Measurements from ENCODE around the gene CDH12.

DNA sequence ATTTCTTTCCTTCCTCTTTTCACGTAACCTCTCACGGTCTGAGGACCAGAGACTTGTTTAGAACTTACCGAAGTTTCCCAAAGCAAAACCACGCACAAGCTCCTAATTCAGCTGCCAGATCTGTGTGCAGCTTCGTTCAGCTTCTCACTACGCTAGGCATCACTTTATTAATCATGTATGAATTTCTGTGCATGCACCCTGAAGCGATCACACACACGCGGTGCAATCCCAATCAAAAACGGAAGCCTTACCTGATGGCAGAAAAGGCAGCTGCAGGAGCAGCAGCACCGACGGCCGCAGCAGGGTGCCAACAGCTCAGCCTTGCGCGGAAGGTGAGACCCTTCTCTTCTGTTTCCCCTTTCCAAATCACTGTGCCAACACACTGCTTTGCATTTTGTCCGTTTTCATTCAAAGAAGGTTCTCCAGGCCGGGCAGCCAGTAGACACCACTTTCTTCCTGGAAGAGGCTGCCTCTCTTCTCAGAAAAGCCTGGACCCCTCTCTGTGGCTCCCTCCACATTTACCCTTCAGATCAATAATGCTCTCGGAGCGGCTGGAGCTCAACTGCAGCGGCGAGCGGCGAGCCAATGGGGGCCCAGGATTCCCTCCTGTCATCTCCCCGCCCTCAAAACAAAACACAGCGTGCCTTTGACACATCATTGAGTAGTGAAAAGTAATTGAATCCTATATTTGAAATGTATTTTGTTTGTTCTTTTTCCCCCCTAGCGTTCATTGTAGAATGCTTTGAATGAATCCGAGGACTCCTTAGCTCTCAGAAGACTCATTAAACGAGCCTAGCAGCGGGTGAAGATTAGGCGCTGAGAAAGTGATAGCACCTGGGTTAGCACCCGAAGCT lies at the start of gene CDH12:
- TF ChIP-seq, protein P1, sequence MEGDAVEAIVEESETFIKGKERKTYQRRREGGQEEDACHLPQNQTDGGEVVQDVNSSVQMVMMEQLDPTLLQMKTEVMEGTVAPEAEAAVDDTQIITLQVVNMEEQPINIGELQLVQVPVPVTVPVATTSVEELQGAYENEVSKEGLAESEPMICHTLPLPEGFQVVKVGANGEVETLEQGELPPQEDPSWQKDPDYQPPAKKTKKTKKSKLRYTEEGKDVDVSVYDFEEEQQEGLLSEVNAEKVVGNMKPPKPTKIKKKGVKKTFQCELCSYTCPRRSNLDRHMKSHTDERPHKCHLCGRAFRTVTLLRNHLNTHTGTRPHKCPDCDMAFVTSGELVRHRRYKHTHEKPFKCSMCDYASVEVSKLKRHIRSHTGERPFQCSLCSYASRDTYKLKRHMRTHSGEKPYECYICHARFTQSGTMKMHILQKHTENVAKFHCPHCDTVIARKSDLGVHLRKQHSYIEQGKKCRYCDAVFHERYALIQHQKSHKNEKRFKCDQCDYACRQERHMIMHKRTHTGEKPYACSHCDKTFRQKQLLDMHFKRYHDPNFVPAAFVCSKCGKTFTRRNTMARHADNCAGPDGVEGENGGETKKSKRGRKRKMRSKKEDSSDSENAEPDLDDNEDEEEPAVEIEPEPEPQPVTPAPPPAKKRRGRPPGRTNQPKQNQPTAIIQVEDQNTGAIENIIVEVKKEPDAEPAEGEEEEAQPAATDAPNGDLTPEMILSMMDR (IDR thresholded peaks at IDR 0.05; ENCODE audit: insufficient read depth, low read length, poor library complexity, severe bottlenecking) = no peak
- no peak for TF ChIP-seq EZH2phosphoT487 (conservative IDR thresholded peaks at IDR 0.05; ENCODE audit: low read length)
